Activated CD4-positive, alpha-beta T cell treated with anti-CD3 and anti-CD28 coated beads, Interleukin-2, Interleukin-4, amounts not matched to agents 100 ng/mL and 50 ng/mL, durations not matched to agents 16 hours and 8 hours (primary cell): ENCODE results near the gene ZBTB42.

Source experiments
- DNase-seq: peaks from one replicate; pipeline ENCODE4 v3.0.0-alpha.2; 2020; ENCODE audit warnings: low spot score

Gene ZBTB42

DNA sequence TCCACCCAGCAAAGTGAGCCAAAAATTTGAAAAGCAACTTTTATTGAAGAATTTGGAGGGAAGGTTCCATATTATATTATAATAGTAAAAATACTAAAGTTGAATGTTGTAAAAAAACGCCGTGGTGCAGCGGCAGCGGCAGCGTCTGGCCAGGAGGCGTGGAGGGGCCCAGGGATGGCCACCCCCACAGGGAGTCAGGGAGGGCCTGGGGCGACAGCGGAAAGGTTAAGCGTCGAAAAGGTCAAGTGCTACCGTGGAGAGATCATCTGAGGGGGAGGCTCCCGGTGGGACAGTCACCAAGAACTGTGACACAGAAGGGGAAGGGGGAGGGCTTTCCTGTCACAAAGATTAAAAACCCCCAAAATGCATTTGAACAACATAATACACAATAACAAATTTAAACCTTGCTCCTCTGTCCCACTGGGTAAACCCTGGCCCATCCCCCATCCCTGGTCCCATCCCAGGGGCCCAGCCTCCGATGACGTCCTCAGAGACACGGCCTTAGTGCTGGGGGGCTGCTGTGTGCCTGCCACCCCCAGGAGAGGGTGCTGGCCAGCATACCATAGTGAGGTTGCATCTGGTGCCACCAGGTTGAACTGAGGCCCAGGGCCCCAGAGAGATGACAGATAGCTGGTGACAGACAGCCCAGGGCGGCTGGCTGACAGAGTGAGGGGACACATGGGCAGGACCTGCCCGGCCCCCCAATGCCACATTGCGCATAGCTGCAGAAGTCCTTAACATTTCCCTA, 31.4 kb upstream of the ZBTB42 start:
- DNase-seq: no peak

DNA sequence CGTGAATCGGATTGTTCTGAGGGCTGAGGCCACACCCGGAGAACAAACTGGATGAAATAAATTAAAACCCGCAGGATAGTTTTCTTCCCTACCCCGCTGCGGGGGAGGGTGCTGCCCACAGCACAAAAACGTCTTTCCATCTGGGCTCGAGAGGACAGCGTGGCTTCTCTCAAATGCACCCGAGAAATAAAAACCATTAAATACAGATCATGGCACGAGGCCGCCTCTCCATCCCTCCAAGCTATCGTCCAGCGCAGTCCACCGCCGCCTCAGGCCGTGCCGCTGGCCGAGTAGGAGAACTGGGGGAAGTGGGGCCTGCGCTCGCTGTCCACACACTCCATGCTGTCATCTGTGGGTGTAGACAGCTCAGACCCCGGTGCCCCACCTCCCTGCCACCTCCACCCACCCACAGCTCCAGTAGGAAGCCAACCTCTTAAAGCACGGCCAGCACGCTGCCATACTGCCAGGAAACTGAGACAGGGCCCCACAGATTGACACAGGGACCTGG, 30.8 kb upstream of the ZBTB42 start:
- DNase-seq: no peak

DNA sequence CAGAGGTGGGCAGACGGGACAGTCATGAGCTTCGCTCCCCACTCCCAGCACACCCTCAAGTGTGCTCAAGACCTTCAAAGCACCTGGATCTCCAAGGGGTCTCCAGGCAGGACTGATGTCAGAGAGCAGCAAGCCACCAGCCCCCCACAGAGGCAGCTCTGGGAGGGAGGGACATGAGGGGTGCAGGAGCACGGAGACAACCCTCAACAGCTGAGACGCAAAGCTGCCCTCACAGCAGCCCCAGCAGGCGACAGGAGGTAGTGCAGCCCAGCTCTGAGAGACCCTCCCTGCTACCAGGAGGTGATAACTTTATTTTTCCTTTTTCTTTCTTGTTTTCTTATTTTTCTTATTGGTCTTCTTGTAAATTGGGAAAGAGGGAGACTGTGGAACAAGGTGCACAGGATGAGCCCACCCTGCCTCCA, 30.0 kb upstream of the ZBTB42 start:
- no peak for DNase-seq

DNA sequence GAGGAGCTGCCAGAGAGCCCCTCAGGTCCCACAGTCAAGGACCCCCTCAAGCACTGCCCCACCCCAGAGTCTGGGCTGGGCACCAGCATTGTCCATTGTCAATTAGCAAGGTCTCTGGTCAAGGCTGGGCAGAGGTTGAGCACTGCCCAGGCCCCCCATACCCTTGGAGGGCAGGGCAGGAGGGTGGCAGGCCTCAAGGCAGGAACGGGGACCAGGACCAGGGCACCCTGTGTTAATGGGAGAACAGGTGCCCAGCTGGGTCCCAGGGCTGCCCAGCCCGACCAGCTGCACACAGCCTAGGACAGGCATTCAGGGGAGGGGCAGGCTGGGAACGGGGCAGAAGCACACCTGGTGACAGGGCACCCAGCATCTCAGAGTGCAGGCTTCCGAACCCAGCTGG, 29.5 kb upstream of the ZBTB42 start:
- DNase-seq: no peak

DNA sequence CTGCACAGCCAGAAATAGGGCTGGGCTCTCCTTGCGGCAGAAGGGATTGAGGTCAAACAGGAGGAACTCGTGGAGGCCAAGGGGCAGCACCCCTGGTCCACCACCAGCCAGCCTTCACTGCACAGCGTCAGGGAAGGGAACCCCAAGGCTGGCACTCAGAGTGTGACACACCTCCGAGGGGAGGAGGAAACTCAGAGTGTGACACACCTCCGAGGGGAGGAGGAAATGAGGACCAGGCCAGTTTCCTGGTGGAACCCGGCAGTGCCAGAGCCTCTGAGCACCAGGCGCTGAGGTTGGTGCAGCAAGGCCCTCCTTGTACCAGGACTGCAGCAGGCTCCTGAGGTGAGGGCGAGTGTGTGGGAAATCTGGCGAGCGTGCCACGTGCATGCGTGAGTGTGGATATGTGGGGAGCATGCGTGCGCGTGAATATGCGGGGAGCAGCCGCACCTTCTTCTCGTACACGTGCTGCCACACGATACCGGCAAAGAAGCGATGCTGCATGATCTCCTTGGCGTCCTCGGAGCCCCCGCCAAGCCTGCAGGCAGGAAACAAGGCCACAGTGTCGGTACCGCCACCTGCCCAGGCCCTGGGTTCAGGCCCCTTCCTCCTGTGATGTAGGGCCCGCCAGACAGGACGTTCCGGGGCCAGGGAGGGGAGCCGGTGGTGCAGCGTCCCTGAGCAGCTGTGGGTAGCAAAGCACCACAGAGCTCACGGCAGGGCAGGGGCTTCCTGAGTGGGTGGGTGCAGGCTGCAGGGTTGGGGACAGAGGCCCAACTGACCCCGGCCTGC, 28.8 kb upstream of the ZBTB42 start:
- DNase-seq: no peak

DNA sequence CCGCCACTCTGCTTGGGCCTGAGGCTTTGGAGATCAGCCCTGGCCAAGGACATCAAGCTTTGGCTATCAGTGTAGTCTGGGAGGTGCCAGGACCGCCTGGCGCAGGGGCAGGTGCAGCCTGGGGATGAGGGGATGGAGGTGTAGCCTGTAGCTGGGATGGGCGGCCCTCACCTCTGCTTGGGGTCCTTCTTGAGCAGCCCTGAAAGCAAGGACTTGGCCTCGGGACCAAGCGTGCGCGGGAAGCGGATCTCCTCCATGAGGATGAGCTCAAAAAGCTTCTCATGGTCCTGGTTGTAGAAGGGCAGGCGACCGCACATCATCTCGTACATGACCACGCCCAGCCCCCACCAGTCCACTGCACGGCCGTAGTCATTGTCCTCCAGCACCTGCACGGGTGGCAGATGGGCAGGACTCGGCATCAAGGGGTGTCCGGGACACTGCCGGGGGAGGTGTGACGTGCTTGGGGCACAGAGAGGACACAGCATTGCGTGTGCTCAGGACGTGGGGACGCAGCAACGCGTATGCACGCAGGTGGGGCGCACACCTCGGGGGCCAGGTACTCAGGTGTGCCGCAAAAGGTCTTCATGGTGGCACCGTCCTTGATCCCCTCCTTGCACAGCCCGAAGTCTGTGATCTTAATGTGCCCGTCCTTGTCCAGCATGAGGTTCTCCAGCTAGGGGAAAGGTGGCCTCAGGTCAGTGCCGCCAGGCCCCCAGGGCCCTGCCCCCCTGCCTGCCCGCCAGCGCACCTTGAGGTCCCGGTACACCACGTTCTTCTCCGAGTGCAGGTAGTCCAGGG, 28.0 kb upstream of the ZBTB42 start:
- no peak for DNase-seq

DNA sequence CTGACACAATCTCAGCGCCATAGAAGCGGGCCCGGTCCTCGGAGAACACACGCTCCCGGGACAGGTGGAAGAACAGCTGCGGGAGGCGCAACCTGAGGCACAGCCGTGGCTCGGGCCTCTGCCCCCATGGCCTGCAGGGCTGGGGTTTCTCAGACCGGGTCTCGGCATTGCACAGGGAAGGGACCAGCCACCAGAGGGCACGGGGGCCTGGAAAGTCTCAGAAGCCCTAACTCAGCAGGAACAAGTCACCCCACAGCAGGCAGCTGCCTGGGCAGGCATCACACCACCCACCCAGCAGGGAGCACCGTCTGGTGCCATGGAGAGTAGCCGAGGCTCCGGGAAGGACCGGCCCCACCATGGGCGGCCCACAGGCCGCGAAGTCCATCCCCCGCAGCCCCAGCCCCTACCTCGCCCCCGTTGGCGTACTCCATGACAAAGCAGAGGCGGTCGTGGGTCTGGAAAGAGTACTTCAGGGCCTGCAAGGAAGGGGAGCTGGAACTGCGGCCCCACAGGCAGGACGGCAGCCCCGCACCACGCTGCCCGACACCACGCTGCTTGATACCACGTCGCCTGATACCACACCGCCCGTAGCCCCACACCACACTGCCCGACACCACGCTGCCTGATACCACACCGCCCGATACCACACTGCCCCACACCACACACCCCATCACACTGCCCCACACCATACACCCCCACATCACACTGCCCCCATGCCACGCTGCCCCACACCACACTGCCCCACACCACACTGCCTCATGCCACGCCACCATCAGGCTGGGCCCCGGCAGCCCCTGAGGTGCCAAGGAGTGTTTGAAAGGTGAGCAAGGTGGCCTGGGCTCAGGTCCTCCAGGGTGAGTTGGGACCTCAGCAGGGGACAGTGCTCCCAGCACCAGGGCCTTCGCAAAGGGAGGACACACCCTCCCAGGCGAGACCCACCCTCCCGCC, 27.1 kb upstream of the ZBTB42 start:
- DNase-seq: no peak

DNA sequence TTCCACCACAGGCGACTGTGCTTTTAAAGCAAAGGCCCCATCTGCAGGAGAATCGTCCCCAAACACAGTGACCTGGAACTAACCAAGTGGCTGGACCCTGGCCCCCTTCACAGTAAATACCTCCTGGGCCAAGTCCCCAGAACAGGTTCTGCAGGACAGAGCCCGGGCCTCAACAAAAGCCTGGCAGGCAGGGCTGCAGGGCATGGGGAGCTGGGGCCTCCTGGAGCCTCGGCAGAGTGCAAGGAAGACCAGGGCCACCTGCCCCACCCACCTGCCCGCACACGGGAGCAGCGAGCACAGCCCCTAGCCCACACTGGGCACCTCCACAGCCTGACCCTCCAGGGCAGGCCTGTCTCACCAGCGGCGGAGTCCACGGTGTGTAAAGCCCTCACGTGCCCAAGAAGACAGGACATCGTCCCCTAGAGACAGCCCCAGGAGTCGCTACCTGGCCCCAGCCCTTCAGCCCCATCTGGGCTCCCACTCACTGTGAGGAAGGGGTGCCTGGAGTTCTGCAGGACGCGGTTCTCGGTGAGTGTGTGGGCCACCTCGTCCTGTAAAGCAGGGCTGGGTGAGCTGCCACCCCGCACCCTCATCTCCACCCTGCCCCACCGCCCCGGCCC, 26.3 kb upstream of the ZBTB42 start:
- no peak for DNase-seq

DNA sequence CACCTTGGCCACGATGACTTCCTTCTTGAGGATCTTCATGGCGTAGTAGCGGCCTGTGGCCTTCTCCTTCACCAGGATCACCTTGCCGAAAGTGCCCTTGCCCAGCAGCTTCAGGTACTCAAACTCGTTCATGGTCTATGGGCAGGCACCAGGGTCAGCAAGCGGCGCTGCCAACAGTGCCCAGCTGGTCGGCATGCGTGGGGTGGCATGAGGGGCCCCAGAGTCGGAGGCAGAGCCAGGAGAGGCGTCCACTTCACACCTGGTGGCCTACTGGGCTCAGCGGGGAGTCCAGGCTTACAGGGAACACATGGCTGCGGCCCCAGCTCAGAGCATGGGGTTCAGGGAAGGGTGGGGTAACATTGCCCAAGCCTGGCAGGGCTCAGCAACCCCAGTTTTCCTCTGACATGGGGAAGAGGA, 25.8 kb upstream of the ZBTB42 start:
- no peak for DNase-seq

DNA sequence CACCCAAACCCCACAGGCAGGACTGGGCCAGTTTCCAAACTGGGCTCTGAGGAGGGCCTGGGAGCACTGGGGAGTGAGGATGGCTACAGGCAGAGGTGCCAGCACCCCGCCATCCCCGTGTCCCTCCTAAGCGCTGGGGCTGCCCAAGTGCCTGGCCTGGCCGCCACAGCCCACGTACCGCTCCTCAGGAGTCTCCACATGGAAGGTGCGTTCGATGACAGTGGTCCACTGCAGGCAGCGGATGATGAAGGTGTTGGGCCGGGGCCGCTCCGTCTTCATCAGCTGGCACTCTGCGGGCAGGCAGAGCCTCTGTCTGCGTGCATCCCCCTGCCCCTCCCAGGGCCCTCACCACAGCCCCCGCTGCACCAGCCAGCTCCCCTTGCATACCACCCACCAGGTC, 24.4 kb upstream of the ZBTB42 start:
- no peak for DNase-seq

DNA sequence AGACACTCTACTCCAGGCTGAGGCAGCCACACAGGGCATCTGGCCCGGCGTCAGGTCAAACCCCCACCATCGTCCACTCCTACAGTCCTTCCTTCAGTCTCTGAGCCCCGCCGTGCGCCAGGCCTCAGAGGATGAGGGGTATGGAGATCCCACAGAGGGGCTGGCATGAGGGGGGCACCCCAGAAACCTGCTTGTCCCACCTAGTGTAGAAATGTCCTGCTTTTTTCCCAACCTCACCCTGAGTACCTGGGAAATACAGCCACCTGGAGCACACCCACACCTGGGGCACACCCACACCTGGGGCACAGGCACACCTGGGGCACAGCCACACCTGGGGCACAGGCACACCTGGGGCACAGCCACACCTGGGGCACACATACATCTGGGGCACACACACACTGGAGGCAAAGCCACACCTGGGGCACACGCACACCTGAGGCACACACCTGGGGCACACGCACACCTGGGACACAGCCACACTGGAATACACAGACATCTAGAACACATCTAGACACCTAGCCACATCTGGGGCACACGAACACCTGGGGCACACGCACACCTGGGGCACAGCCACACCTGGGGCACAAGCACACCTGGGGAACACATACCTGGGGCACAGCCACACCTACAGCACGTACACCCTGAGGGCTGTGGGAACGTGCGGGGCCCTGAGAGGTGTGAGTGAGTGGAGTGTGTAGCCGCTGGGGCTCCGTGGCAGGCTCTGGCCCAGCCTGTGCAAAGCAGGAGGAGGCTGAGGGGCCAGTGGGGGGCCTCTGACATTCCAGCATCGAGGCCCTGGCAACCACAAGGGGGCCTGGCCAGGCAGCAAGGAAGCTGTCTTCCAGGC, 23.7 kb upstream of the ZBTB42 start:
- DNase-seq: no peak

DNA sequence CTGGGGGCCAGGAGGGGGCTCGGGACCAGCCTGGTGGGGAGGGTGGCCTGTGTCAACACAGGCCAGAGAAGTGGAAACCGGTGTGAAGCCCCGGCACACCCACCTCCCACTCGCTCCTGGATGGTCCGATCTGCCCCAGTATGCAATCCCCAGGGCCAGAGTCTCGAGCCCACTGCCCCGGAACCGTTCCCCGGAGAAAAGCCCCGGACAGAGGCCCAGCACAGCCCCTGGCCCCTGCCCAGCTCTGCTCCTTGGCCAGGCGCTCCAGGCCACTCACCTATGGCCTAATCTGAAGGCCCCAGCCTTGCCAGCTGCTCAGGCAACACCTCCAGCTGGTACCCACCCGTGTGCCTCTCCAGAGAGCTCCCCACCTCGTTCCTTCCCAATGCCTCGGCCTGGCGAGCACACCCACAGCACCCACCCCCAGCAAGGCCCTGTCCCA, 23.1 kb upstream of the ZBTB42 start:
- no peak for DNase-seq

DNA sequence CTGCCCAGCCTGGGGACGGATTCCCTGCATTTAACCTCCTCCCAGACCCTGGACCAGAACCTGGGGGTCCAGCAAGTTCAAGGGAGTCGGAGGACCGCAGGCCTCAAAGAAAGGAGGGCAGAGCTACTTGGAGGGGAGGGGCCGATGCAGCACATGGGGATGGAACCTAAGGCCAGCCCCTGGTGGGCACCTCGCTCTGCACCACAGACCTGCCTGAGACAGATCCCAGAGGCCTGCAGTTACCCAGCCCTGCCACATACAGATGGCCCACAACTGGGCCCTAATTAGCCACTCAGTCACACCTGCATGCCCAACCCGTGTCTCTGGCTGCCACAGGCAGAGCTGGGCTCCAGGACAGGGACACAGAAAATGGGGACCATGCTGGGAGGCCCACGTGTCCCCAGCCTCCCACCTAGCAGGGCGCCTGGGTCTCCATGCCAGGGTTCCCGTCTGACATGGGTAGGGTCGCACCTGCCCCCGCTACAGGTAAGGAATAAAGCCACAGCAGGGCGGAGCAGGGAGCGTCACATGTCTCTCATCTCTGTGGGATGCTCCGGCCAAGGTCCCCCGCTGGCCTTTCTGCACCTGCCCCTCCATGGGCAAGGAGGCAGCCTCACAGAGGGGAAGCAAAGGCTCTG, 22.1 kb upstream of the ZBTB42 start:
- no peak for DNase-seq

DNA sequence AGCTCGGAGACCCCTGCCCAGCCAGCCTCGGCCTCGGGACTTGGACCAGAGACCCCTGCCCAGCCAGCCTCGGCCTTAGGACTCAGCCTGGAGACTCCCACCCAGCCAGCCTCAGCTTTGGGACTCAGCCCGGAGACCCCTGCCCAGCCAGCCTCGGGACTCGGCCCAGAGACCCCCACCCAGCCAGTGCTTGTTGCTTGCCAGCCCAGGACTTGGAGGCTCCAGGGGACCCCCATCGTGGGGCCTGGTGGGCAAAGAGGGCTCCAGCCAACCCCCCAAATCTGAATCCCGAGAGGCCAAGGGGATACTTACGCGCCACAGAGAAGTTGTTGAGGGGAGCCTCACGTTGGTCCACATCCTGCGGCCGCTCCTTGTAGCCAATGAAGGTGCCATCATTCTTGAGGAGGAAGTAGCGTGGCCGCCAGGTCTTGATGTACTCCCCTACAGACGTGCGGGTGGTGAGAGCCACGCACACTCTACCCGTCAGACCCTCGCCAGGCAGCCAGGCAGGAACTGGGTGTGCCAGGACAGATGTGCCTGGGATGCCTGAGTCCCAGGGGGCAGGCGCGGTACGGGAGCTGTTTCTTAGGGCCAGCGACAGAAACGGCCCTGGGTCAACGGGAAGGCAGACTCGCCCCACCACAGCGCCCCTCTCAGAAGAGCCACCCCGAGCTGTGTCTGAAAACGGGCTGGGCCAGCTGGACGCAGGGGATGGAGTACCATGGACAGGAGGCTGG, 21.0 kb upstream of the ZBTB42 start:
- DNase-seq: no peak

DNA sequence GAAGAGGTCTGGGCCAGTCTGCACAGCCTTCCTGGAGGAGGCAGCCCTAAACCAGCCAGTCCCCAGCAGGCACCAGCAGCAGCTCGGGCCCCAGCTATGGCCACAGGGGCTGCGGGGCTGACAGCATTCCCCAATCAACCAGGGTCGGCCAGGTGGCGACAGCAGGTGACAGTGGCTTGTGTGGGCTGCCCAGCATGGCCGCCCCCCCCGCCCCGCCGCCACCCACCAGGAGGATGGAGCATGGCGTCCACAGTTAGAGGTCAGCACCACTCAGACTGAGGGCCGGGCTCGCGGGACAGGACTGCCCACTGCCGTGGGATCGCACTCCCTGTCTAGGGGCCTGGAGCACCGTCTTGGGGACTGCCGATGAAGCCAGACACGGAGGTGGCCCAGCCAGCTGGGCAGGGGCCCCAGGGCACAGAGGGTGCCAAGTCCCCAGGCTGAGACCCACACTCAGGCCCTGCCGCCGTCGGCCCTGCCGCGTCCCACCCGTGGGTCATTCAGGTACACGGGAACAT, 20.3 kb upstream of the ZBTB42 start:
- no peak for DNase-seq

DNA sequence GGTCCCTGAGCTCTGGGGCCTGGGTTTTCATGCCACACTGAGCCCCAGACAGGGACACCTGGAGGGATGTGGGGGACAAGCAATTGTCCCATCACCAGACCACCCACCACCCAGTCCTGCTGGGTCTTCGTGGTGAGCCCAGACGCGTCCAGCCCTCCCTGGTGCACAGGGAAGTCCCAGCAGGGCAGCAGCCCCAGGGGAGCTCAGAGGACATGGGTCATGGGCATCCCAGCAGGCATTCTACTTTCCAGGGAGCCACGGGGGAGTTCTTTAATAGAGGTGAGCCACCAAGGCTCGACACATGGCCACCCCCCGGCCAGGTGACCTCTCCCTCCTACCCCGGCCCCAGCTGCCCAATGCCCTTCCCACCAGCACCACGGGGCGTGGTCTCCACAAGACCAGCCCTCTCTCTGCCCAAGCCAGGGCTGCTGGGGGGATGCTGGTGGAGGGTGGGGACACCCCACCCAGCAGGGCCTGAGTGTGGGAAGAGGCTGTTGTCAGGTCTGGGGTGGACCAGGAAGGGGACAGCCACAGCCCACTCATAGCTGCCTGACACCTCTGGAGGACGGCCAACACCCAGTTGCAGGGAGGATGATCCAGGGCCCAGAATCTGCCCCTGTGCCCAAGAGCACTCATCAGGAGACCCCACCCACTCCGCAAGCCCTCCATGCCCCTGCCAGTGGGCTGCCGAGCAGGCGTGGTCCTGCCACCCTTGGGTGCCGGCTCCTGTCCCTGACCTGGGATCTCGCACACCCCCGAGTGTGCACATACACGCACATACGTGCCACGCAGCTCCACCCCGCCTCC, 19.4 kb upstream of the ZBTB42 start:
- DNase-seq: no peak

DNA sequence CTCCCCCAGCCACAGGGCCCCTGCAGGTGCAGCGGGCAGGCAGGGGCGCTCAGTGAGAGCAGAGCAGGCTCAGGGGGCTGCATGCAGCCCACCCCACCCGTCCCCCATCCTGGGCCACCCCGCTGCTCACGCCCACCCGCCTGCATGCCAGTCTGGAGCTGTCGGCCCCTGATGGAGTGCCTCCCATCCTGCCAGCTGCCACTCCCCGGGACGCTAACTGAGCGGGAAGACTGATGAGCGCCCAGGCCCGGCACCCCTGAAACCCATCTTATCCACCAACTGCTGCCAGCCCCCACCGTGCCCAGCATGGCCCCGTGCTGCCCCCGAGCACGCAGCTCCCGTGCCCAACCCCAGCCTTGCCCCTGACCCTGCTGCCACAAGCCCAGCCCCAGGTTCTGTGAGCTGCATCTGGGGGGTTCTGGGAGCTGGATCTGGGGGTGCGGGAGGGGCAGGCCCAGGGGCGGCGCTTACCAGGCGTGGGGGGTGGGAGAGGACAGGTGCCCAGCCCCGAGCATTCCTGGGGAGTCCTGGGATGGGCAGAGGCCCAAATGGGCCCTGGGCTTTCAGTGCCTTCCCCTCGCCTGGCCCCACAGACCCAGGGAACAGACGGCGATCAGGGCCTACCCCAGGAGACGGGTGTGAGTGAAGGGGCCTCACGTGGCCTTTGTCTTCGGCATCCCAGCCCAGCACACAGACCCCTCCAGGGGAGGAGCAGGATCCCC, 18.7 kb upstream of the ZBTB42 start:
- no peak for DNase-seq
